GM18505 (cell line): ENCODE data around the gene CCDC63.

Source experiments
- ATAC-seq: cut with Tn5 transposase; IDR thresholded peaks from one replicate; pipeline ENCODE4 v1.9.1; 2021; ENCODE audit not compliant: unreplicated experiment
- POLR2A ChIP-seq: IDR thresholded peaks from 4 replicates; pipeline ENCODE4 v1.6.1; 2011; ENCODE audit warnings: borderline replicate concordance; ENCODE audit not compliant: insufficient read depth, insufficient read length; ENCODE audit errors: extremely low read depth

Gene CCDC63

DNA sequence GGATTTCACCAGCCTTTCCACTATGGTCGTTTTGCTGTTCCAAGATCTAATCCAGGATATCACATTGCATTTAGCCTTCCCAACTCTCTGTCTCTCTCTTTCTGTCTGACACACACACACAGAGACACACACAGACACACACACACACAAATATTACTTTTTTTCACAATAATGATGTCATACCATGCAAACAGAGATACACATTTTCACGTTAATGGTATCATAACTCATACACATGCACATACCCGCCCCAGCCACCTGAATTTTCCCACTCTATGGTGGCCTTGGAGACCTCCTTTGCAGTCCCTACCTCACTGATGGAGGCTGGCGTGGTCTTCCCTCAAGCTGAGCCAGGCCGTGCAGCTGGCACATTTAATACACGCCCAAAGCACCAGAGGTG is 80.8 kb downstream of the CCDC63 start:
- no peak for ATAC-seq
- TF ChIP-seq POLR2A, result no peak

DNA sequence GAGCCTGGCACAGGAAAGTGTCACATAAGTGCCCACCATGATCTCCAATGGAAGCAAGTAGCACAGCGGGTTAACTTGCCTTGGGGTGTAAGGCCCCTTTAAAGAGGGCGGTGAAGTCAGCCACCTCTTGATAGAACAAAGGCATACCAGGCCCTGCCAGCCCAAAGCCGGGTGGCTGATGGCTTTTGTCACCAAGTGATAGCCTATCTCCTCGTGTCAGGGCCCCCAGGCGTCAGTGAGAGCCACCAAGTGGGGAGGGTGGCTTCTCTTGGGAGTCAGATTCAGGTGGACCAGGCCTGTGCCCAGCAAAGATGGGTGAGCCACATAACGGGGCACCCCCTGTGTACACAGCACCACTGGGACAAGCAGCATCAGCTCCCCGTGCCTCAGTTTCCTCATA is 81.9 kb downstream of the CCDC63 start:
- no peak for TF ChIP-seq POLR2A
- no peak for ATAC-seq

GRCh38 chr12:110929818-110930217 is 83.0 kb downstream of the CCDC63 start:
- no peak for TF ChIP-seq POLR2A

DNA sequence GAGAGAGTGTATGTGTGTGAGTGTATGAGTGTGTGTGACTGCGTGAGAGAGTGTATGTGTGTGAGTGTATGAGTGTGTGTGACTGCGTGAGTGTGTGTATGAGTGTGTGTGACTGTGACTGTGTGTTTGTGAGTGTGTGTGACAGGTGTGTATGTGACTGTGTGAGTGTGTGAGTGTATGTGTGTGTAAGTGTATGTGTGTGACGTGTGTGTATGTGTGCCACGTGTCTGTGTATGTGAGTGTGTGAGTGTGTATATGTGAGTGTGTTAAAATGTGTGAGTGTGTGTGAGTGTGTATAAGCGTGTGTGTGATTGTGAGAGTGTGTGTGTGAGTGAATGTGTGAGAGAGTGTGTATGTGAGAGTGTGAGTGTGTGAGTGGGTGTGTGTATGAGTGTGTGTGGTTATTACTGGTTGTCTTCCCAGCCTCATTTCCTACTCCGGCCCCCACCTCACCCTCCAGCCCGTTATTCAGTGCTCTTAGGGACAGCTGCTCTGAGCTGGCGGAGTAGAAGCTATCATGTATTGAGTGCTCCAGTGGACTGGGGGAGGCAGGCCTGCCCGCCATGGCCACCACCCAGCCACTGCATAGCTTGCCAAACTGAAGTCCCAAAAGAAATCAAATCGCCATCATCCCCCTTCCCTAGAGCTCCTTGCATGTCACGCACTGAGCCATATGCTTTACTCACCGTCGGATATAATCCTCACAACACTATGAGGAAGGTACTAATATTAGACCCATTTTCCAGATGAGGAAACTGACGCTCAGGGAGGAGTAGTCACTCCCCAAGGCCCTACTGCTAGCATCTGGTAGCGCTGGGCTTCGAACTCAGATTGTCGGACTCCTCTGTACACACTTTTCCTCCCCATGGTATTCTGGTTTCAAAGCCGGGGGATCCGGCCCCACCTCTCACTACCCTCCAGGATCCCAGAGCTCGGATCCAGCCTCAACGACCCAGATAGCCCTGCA is 83.8 kb downstream of the CCDC63 start:
- no peak for TF ChIP-seq POLR2A
- no peak for ATAC-seq

More at GRCh38 chr12:110929818-110930217, 83.0 kb downstream of the CCDC63 start:
- ATAC-seq, result no peak

- no peak for ATAC-seq
- no peak for TF ChIP-seq POLR2A
These were observed 84.5 kb downstream of the CCDC63 start for GRCh38 chr12:110931315-110931728.

GRCh38 chr12:110932046-110932445 is 85.3 kb downstream of the CCDC63 start:
- TF ChIP-seq POLR2A, result no peak

DNA sequence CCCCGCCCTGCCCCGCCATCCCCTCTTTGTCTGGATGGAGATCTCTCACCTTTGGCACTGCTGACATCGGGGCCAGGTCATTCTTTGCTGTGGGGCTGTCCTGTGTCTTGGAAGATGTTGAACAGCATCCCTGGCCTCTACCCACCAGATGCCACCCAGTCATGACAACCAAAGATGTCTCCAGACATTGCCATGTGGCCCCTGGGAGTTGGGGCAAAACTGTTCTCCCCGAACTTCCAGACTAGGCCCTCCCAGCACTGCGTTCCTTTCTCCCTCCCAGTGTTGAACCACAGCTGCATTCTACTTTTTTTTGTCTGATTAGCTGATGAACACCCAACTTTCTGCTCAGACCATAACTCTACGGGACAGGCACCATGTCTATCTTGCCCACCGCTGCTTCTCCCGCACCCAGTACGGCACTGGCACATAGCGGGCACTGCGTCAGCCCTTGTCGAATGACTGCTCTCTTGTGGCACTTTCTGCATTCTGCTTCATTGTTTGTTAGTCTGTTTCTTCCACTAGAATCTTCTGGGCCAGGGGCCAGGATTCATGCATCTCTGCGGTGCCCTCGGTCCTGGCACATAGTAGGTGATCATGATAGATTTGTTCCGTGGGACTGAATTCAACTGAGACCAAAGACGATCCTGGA is 86.7 kb downstream of the CCDC63 start:
- no peak for ATAC-seq
- no peak for TF ChIP-seq POLR2A

More at GRCh38 chr12:110932046-110932445, 85.3 kb downstream of the CCDC63 start:
- ATAC-seq, result no peak

- TF ChIP-seq POLR2A, result no peak
- no peak for ATAC-seq
These were observed 87.5 kb downstream of the CCDC63 start for GRCh38 chr12:110934093-110934852.

DNA sequence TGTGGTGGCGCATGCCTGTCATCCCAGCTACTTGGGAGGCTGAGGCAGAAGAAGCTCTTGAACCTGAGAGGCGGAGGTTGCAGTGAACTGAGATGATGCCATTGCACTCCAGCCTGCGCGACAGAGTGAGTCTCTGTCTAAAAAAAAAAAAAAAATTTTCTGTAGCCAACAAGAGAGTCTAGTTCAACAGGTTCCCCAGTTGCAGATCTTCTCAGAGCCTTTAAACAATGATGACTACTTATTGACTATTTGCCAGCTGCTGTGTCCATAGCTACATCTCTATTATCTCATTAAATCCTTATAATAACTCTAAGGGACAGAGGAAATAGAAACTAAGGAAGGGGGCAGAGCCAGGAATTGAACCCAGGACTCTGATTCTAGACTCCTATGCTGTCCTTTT is 88.8 kb downstream of the CCDC63 start:
- ATAC-seq, result no peak
- no peak for TF ChIP-seq POLR2A

GRCh38 chr12:110936367-110937103 is 89.7 kb downstream of the CCDC63 start:
- no peak for TF ChIP-seq POLR2A
- no peak for ATAC-seq

DNA sequence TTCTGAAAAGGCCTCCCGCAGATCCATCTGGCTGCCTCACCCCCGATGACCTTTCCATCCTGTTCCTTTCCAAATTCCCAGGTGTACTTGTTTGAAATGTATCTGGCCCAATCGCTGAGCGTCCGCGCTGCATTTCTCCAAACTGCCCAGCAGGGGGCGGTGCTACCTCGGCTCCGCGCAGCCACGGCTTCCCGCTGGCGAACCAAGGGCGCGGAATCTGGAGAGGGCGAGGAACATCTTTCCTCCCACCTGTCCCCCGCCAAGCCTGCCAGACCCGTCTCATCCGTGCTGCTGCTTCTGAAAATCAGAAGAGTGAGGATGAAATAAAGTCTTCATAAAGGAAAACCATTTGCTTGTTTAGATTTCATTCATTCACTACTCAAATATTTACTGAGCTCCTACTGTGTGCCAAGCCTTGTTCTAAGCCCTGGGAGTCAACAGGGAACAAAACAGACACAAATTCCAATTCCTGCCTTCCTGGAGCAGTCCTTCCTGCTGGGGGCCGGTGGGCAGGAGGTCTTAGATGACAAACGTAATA is 90.4 kb downstream of the CCDC63 start:
- TF ChIP-seq POLR2A, result no peak
- ATAC-seq, result no peak

- ATAC-seq, result no peak
- no peak for TF ChIP-seq POLR2A
These were observed 93.5 kb downstream of the CCDC63 start for GRCh38 chr12:110940296-110940695.

DNA sequence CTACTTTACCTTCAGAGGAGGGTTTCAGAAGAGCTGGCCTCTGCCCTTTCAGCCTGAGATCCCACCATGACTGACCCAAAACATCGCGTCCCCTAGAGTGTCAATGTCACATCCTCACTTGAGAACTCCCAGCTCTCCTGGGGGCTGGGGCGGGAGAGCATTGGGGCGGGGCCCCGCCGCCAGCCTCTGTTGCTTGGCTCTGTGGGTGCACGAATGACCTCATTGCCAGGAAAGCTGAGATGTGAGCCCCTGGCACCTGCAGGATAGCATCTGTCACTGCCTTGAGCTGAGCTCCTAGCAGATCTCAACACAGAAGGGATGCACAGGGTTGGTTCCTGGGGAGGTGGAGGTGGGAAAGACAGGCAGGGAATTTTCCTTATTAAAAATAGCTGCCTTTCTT is 94.1 kb downstream of the CCDC63 start:
- no peak for ATAC-seq
- TF ChIP-seq POLR2A, result no peak

- TF ChIP-seq POLR2A, result no peak
These were observed 94.6 kb downstream of the CCDC63 start for GRCh38 chr12:110941391-110941790.

More at GRCh38 chr12:110941391-110941790, 94.6 kb downstream of the CCDC63 start:
- no peak for ATAC-seq
